AG10803 (cell line): ENCODE measurements around the gene CHN2.

Experiments used
- DNase-seq: peaks from one replicate; pipeline ENCODE4 v3.0.0; 2010; ENCODE audit warnings: low read depth
- H3K4me3 ChIP-seq: 2 replicates; pipeline ENCODE4 v1.5.1; 2011; ENCODE audit warnings: mild to moderate bottlenecking, low read length, control low read depth
- CTCF ChIP-seq: conservative IDR thresholded peaks from 2 replicates; pipeline ENCODE4 v1.5.1; 2011; ENCODE audit warnings: mild to moderate bottlenecking, low read length, control low read depth, inconsistent platforms

The CHN2 gene

GRCh38 chr7:29464753-29465152, 270.2 kb downstream of the CHN2 start:
- TF ChIP-seq CTCF: no peak
- no peak for DNase-seq
- no peak overlapping the region for H3K4me3 ChIP-seq

- no peak for DNase-seq
- H3K4me3 ChIP-seq: no peak overlapping the region
- TF ChIP-seq CTCF: no peak
Observed at GRCh38 chr7:29467193-29467926, 272.8 kb downstream of the CHN2 start.

- no peak for DNase-seq
Observed at GRCh38 chr7:29468196-29468595, 273.6 kb downstream of the CHN2 start.

GRCh38 chr7:29469281-29469680, 274.7 kb downstream of the CHN2 start:
- H3K4me3 ChIP-seq: no peak overlapping the region
- TF ChIP-seq CTCF: no peak
- DNase-seq: no peak

More at GRCh38 chr7:29468196-29468595, 273.6 kb downstream of the CHN2 start:
- TF ChIP-seq CTCF: no peak
- no peak overlapping the region for H3K4me3 ChIP-seq

GRCh38 chr7:29469976-29470557, 275.5 kb downstream of the CHN2 start:
- no peak for TF ChIP-seq CTCF
- no peak overlapping the region for H3K4me3 ChIP-seq
- no peak for DNase-seq

- DNase-seq: no peak
- no peak for TF ChIP-seq CTCF
- no peak overlapping the region for H3K4me3 ChIP-seq
Observed at GRCh38 chr7:29471444-29472138, 277.0 kb downstream of the CHN2 start.
